Transverse colon (tissue), 4 donors: ENCODE measurements around the gene MC1R. TPM values are rescaled to one million over a fixed set of nuclear protein-coding genes. Genes with fewer than 3 reads are reported as not detected.
A peak's percentile ranks its signal among the peaks of the same experiment; 100 is the strongest.

ENCODE experiments used
- DNase-seq: peaks from one replicate; pipeline ENCODE4 v3.0.0-alpha.2; 2019
- H3K27ac ChIP-seq, 4 donors: fragments of 200-600 bp; sonication (generic); 2 replicates each; pipeline ENCODE4 v1.5.1; 2016 to 2018; ENCODE audit warnings: inconsistent platforms in 4 of 4
- H3K27me3 ChIP-seq: fragments of 200-600 bp; sonication (generic); 2 replicates; pipeline ENCODE4 v1.5.1; 2017; ENCODE audit warnings: inconsistent platforms
- H3K36me3 ChIP-seq, 4 donors: fragments of 200-600 bp; sonication (generic); 2 replicates each; pipeline ENCODE4 v1.5.1; 2017 to 2019; ENCODE audit warnings: inconsistent platforms in 4 of 4
- H3K4me1 ChIP-seq, 4 donors: fragments of 200-600 bp; sonication (generic); 2 replicates each; pipeline ENCODE4 v1.5.1; 2017 to 2020; ENCODE audit warnings: inconsistent platforms in 4 of 4
- H3K4me3 ChIP-seq, 4 donors: fragments of 200-600 bp; sonication (generic); 1 replicate in 1 of 4; 2 replicates in 3 of 4; pipeline versions ENCODE4 v1.5.1 to v1.6.1; 2017 to 2019; ENCODE audit warnings: inconsistent platforms in 4 of 4
- H3K9me3 ChIP-seq, 2 donors: fragments of 200-600 bp; sonication (generic); 2 replicates each; pipeline ENCODE4 v1.5.1; 2017 to 2019; ENCODE audit warnings: inconsistent platforms in 2 of 2
- EP300 ChIP-seq: sonication (generic); formaldehyde crosslinking; IDR thresholded peaks from one replicate; pipeline ENCODE4 v1.6.1; 2017; ENCODE audit warnings: antibody characterized with exemption, low read depth
- POLR2A ChIP-seq: fragments of 450-650 bp; IDR thresholded peaks from one replicate; pipeline ENCODE4 v1.6.1; 2016; ENCODE audit warnings: antibody characterized with exemption, mild to moderate bottlenecking, moderate library complexity
- POLR2AphosphoS5 ChIP-seq, 3 donors: sonication (generic); formaldehyde crosslinking; IDR thresholded peaks; one replicate each; pipeline ENCODE4 v1.6.1; 2016; ENCODE audit warnings: antibody characterized with exemption in 3 of 3
- WGBS, 2 donors: methylation state at CpG; one replicate each; pipeline ENCODE4 v1.1.5; 2018; ENCODE audit warnings: low coverage in 1 of 2; 5-methylcytosine and 5-hydroxymethylcytosine counted together
- in situ Hi-C, 4 donors: fragments of 200-750 bp; cut with MboI; loops; one replicate each; pipeline versions ENCODE4 v1.15.0 to v1.15.1; 2017; ENCODE audit warnings: low sequenced_read_pairs in 3 of 4, low pct_ligation_motif_present in 1 of 4, low pct_unique_long_range_greater_than_20kb in 1 of 4
- intact Hi-C: fragments of 100-400 bp; cut with DNase I; formaldehyde crosslinking; loops from one replicate; pipeline ENCODE4 v1.15.1; 2023; ENCODE audit warnings: low total_unique reads
- total RNA-seq, 4 donors: library from RNA; depleted of rRNA; stranded (reverse); fragments of >200 nt; gene quantifications; one replicate each; pipeline ENCODE4 v1.1.0, GENCODE V29; 2016
- TF ChIP-seq, protein P1 (sequence below), 5 experiments: fragments of 200-600 bp in 3 of 5; fragments of 450-650 bp in 2 of 5; sonication (generic) in 3 of 5; IDR thresholded peaks; 1 replicate in 2 of 5; 2 replicates in 3 of 5; pipeline ENCODE4 v1.5.1; 2016 to 2017; ENCODE audit warnings: antibody characterized with exemption in 5 of 5, inconsistent platforms in 3 of 5, mild to moderate bottlenecking in 2 of 5, moderate library complexity in 1 of 5

The MC1R gene
- total RNA-seq, 4 donors from 2014 or later: 2.9 to 7.2 (median 6.7) TPM

DNA sequence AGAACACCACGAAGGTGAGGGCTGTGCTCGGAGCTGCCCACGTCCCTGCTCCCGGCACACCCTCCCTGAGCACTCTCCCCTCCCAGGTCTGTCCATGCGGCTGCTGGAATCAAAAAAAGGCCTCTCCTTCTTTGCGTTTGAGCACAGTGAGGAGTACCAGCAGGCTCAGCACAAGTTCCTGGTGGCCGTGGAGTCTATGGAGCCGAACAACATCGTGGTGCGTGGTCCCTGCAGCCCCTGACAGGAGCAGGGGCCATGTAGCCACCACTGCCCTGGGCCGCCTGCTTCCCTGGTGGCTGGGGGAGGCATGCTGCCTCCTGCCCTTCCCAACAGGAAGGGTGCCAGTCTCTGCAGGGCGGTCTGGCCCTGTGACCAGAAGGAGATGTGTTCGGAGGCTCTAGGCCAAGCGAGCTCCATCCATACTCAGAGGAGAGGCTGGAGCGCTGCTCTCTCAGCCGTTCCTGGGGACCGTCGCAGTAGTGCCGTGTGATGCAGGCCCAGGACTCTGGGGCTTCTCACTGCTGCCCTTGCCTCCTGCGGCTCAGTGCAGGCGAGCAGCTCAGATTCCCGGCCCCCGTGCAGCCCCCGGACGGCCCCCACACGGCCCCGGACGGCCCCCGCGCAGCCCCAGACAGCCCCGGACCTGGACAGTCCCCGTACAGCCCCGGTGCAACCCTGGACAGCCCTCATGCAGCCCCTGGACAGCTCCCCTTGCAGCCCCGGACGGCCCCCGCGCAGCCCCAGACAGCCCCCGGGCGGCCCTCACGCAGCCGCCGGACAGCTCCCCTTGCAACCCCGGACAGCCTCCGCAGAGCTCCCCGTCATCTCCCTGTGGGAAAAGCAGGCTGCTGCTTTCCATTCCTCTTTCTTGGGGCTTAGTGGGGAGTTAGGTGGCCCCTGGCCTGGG is 24.8 kb upstream of the MC1R start:
- H3K9me3 ChIP-seq: no peaks in the 10 kb centered on the region
- H3K27ac ChIP-seq: no peak overlapping the region
- H3K4me1 ChIP-seq: no peaks in the 10 kb centered on the region
- intact Hi-C loops (no loop called here), in situ Hi-C loops (no loop called here)
- DNase-seq: no peak
- 94% methylated on average over 45 of the region's 45 CpGs; no CpG with 5 or more reads in 1 of the 2 donors for WGBS, 2 donors
- TF ChIP-seq POLR2AphosphoS5 (IDR thresholded peaks at IDR 0.05): peak in 1 of 3 donors; percentile 7
- no peak for TF ChIP-seq EP300
- TF ChIP-seq, protein P1, sequence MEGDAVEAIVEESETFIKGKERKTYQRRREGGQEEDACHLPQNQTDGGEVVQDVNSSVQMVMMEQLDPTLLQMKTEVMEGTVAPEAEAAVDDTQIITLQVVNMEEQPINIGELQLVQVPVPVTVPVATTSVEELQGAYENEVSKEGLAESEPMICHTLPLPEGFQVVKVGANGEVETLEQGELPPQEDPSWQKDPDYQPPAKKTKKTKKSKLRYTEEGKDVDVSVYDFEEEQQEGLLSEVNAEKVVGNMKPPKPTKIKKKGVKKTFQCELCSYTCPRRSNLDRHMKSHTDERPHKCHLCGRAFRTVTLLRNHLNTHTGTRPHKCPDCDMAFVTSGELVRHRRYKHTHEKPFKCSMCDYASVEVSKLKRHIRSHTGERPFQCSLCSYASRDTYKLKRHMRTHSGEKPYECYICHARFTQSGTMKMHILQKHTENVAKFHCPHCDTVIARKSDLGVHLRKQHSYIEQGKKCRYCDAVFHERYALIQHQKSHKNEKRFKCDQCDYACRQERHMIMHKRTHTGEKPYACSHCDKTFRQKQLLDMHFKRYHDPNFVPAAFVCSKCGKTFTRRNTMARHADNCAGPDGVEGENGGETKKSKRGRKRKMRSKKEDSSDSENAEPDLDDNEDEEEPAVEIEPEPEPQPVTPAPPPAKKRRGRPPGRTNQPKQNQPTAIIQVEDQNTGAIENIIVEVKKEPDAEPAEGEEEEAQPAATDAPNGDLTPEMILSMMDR (IDR thresholded peaks at IDR 0.05): no peak
- H3K36me3 ChIP-seq: peaks cover 0 to 64% (median 28%) of the 10 kb centered on the region in 4 donors
- H3K27me3 ChIP-seq: no peaks in the 10 kb centered on the region
- no peak overlapping the region for H3K4me3 ChIP-seq

DNA sequence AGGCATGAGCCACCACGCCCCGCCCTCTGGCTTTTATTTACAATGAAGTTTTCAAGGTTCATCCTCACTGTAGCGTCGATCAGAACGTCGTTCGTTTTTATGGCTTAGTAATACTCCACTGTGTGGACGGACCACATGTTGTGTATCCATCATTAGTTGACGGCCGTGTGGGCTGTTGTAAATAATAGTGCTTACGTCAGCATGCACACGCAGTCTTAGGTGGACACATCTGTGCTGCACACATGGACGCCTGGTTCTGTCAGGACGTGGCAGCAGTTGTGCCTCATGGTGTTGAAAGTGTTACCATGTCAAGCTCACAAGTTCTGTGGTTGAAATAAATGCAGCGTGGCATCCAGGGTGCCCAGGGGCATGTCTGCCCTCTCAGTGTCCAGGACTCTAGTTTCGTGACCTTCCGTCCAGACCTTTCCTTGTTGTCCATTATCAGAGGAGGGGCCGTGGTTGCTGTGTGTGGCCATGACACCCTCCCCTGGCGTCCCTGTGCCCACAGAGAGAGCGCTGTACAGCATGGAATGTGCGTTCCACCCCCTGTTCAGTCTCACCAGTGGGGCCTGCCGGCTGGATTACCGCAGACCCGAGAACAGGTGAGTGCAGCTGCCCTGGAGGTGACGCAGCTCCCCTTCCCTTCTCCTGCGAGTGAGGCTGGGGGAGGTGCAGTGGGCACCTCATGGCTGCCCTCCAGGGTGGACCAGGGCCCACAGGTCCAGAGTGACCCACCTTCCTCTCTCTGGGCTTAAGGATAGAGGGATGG is 23.0 kb upstream of the MC1R start:
- H3K36me3 ChIP-seq: peaks cover 0 to 65% (median 28%) of the 10 kb centered on the region in 4 donors

DNA sequence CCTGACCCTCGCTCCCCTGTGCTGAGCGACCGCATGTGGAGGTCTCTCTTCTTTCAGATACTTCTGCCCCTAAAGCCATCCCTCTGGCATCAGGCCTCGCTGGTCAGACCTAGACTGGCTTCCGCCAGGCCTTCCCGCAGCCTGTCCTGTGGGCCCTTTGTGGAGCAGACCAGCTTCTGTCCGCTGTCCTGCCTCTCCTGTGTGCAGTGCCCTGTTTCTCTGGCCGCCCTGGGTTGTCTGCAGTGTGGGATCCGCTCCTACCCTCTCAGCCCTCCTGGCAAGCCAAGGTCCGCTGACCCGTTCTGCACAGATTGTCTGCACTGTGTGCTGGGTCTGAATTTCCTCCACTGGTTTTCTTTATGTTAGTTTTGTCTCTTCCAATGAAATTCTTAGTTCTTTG is 21.5 kb upstream of the MC1R start:
- H3K27me3 ChIP-seq: no peaks in the 10 kb centered on the region
- TF ChIP-seq POLR2AphosphoS5 (IDR thresholded peaks at IDR 0.05) (no peak), POLR2A (no peak), EP300 (no peak)
- TF ChIP-seq, protein P1 (IDR thresholded peaks at IDR 0.05): no peak
- intact Hi-C loops: no loop called here
- in situ Hi-C loops: no loop called here
- DNase-seq: no peak
- no peak overlapping the region for H3K27ac ChIP-seq
- H3K36me3 ChIP-seq: peaks cover 0 to 56% (median 25%) of the 10 kb centered on the region in 4 donors
- no peak overlapping the region for H3K4me3 ChIP-seq
- H3K4me1 ChIP-seq: no peaks in the 10 kb centered on the region
- 96 to 98% methylated on average over 4 to 11 of the region's 11 CpGs for WGBS, 2 donors
- no peaks in the 10 kb centered on the region for H3K9me3 ChIP-seq

More for the DNA sequence above, 23.0 kb upstream of the MC1R start:
- Histone ChIP-seq H3K9me3 (no peaks in the 10 kb centered on the region), H3K27ac (no peak overlapping the region), H3K4me1 (no peaks in the 10 kb centered on the region), H3K27me3 (no peaks in the 10 kb centered on the region), H3K4me3 (no peak overlapping the region)
- WGBS, 2 donors: 91% methylated on average over 19 of the region's 26 CpGs; no CpG with 5 or more reads in 1 of the 2 donors
- intact Hi-C loops (no loop called here), in situ Hi-C loops (no loop called here)
- no peak for DNase-seq
- TF ChIP-seq POLR2AphosphoS5 (IDR thresholded peaks at IDR 0.05) (no peak), EP300 (no peak), POLR2A (no peak)
- TF ChIP-seq, protein P1 (IDR thresholded peaks at IDR 0.05): no peak
